Gastroesophageal sphincter (tissue), 4 donors: ENCODE measurements around the gene WDR4. TPM values are rescaled to one million over a fixed set of nuclear protein-coding genes. Genes with fewer than 3 reads are reported as not detected.
"Not testable (repeated sequence)": the region's sequence is repeated elsewhere in the genome, so short reads cannot be mapped to it uniquely, and the experiment has no call there.

ENCODE experiments used
- ATAC-seq: fragments of 150-250 bp; one replicate; pipeline ENCODE4 v1.9.1; 2016; ENCODE audit warnings: mild to moderate bottlenecking, moderate library complexity
- H3K27ac ChIP-seq, 4 donors: fragments of 200-600 bp; sonication (generic) in 3 of 4; 1 replicate in 3 of 4; 2 replicates in 1 of 4; pipeline ENCODE4 v1.5.1; 2016 to 2019
- H3K27me3 ChIP-seq: fragments of 200-600 bp; sonication (generic); one replicate; pipeline ENCODE4 v1.5.1; 2019
- H3K36me3 ChIP-seq, 2 donors: fragments of 200-600 bp; sonication (generic); one replicate each; pipeline ENCODE4 v1.5.1; 2019; ENCODE audit warnings: control low read depth in 1 of 2
- H3K4me1 ChIP-seq, 3 donors: fragments of 200-600 bp; sonication (generic); 1 replicate in 2 of 3; 2 replicates in 1 of 3; pipeline ENCODE4 v1.5.1; 2016 to 2019; ENCODE audit warnings: control low read depth in 2 of 3
- H3K4me3 ChIP-seq, 2 donors: fragments of 200-600 bp; sonication (generic); one replicate each; pipeline ENCODE4 v1.5.1; 2019; ENCODE audit warnings: mild to moderate bottlenecking in 1 of 2, moderate library complexity in 1 of 2
- H3K9me3 ChIP-seq, 3 donors: fragments of 200-600 bp; sonication (generic); one replicate each; pipeline ENCODE4 v1.5.1; 2017 to 2019; ENCODE audit warnings: control low read depth in 2 of 3
- EP300 ChIP-seq: sonication (generic); formaldehyde crosslinking; IDR thresholded peaks from one replicate; pipeline ENCODE4 v1.6.1; 2017; ENCODE audit warnings: antibody characterized with exemption, mild to moderate bottlenecking
- POLR2A ChIP-seq, 2 donors: fragments of 450-650 bp; IDR thresholded peaks; one replicate each; pipeline ENCODE4 v1.6.1; 2017; ENCODE audit warnings: antibody characterized with exemption in 2 of 2, mild to moderate bottlenecking in 2 of 2, moderate library complexity in 1 of 2
- POLR2AphosphoS5 ChIP-seq: sonication (generic); formaldehyde crosslinking; IDR thresholded peaks from one replicate; pipeline ENCODE4 v1.6.1; 2017; ENCODE audit warnings: antibody characterized with exemption
- WGBS, 2 donors: methylation state at CpG; one replicate each; pipeline ENCODE4 v1.1.5; 2018; ENCODE audit warnings: low coverage in 1 of 2; 5-methylcytosine and 5-hydroxymethylcytosine counted together
- total RNA-seq, 4 donors: library from RNA; depleted of rRNA; stranded (reverse); fragments of >200 nt; gene quantifications; one replicate each; pipeline ENCODE4 v1.1.0, GENCODE V29; 2016
- TF ChIP-seq, protein P1 (sequence below), 4 experiments: fragments of 200-600 bp in 2 of 4; fragments of 450-650 bp in 2 of 4; sonication (generic) in 1 of 4; IDR thresholded peaks; one replicate each; pipeline ENCODE4 v1.5.1; 2017 to 2019; ENCODE audit warnings: antibody characterized with exemption in 4 of 4, mild to moderate bottlenecking in 2 of 4, moderate library complexity in 2 of 4

WDR4 gene, protein sequence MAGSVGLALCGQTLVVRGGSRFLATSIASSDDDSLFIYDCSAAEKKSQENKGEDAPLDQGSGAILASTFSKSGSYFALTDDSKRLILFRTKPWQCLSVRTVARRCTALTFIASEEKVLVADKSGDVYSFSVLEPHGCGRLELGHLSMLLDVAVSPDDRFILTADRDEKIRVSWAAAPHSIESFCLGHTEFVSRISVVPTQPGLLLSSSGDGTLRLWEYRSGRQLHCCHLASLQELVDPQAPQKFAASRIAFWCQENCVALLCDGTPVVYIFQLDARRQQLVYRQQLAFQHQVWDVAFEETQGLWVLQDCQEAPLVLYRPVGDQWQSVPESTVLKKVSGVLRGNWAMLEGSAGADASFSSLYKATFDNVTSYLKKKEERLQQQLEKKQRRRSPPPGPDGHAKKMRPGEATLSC
- total RNA-seq: 10 to 100 TPM in 1 of 4 donors, 1 to 10 TPM in 3; 3.9 to 10.0 (median 7.5) TPM

DNA sequence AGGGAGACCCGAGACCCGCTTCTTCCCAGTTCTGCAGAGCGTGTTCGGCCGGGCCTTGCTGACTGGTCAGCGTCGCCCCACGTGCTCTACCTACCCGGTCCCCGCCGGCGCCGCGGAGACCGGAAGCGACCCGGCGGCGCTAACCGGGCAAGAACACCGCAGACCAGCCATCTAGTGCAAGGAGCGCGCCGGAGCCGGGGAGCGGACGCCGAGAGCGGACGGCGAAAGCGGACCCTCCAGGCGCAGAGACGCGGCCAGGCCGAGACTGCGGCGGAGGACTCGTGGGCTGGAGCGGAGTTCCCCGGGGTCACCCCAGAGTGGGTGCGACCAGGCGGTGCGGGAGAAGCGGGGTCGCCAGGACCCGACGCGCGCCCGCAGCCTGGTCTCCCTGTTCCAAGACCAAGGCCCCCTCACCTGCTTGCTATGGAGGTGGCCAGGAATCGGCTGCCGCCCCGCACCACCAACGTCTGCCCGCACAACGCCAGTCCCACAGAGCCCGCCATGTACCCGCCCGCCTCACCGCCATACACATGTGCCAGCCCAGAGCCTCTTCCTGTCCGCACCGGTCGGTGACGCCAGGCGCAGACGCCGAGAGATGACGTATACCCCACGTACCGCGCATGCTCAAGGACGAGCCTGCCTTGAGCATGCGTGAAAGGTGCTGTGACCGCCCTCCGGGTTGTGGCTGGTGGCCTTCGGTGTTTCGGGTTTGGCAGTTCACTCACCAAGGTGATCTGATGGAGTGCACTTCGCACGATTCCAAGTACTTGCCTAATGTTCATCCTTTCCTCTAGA, at the start of gene WDR4:
WDR4 (minus strand) TSS at position 547 of the 795 bp plus-strand sequence; CDS start at position 503, 44 bp downstream.
- peaks cover 0 to 24% of the 10 kb centered on the region in 2 donors for H3K36me3 ChIP-seq
- 0% methylated on average over 15 of the region's 80 CpGs; no CpG with 5 or more reads in 1 of the 2 donors for WGBS, 2 donors

DNA sequence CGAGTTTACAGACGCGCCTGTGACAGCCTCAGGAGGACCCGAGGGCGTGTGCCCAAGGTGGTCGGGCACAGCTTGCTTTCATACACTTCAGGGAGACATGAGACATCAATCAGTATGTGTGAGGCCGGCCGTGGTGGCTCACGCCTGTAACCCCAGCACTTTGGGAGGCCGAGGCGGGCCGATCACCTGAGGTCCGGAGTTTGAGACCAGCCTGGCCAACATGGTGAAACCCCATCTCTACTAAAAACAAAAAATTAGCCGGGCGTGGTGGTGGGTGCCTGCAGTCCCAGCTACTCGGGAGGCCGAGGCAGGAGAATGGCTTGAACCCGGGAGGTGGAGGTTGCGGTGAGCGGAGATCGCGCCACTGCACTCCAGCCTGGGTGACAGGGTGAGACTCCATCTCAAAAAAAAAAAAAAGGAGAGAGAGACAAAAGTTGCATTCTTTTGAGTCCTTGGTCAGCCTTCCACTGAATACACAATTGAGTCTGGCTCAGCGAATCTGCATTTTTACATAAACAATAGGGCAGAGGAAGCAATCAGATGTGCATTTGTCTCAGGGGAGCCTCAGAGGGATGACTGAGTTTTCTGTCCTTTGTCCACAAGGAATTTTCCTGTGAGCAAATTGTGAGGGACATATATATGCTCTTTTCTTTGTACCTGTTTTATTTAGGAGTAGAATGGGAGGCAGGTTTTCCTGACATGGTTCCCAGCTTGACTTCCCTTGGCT, 48.3 kb upstream of the WDR4 start:
- not testable (repeated sequence) for H3K36me3 ChIP-seq, H3K27ac ChIP-seq, ATAC-seq, H3K4me3 ChIP-seq, H3K27me3 ChIP-seq, H3K9me3 ChIP-seq
- peaks cover 0 to 12% (median 0%) of the 10 kb centered on the region in 3 donors for H3K4me1 ChIP-seq
- 88 to 91% methylated on average over 6 to 12 of the region's 23 CpGs for WGBS, 2 donors

More for the DNA sequence above, at the start of gene WDR4:
- peak; percentile 100 for ATAC-seq
- H3K4me3 ChIP-seq: peak within 1 kb of the TSS; percentile 84 to 100
- H3K9me3 ChIP-seq: no peaks in the 10 kb centered on the region
- H3K27ac ChIP-seq: peak within 1 kb of the TSS; percentile 76 to 95 (median 87)
- peaks cover 0 to 27% (median 9%) of the 10 kb centered on the region in 3 donors for H3K4me1 ChIP-seq
- peak; percentile 61 to 66 for TF ChIP-seq POLR2A (IDR thresholded peaks at IDR 0.05)
- TF ChIP-seq POLR2AphosphoS5: peak; percentile 86
- TF ChIP-seq EP300: no peak
- TF ChIP-seq, protein P1, sequence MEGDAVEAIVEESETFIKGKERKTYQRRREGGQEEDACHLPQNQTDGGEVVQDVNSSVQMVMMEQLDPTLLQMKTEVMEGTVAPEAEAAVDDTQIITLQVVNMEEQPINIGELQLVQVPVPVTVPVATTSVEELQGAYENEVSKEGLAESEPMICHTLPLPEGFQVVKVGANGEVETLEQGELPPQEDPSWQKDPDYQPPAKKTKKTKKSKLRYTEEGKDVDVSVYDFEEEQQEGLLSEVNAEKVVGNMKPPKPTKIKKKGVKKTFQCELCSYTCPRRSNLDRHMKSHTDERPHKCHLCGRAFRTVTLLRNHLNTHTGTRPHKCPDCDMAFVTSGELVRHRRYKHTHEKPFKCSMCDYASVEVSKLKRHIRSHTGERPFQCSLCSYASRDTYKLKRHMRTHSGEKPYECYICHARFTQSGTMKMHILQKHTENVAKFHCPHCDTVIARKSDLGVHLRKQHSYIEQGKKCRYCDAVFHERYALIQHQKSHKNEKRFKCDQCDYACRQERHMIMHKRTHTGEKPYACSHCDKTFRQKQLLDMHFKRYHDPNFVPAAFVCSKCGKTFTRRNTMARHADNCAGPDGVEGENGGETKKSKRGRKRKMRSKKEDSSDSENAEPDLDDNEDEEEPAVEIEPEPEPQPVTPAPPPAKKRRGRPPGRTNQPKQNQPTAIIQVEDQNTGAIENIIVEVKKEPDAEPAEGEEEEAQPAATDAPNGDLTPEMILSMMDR (IDR thresholded peaks at IDR 0.05): peak in 1 of 4 experiments; percentile 5
- no peaks in the 10 kb centered on the region for H3K27me3 ChIP-seq

DNA sequence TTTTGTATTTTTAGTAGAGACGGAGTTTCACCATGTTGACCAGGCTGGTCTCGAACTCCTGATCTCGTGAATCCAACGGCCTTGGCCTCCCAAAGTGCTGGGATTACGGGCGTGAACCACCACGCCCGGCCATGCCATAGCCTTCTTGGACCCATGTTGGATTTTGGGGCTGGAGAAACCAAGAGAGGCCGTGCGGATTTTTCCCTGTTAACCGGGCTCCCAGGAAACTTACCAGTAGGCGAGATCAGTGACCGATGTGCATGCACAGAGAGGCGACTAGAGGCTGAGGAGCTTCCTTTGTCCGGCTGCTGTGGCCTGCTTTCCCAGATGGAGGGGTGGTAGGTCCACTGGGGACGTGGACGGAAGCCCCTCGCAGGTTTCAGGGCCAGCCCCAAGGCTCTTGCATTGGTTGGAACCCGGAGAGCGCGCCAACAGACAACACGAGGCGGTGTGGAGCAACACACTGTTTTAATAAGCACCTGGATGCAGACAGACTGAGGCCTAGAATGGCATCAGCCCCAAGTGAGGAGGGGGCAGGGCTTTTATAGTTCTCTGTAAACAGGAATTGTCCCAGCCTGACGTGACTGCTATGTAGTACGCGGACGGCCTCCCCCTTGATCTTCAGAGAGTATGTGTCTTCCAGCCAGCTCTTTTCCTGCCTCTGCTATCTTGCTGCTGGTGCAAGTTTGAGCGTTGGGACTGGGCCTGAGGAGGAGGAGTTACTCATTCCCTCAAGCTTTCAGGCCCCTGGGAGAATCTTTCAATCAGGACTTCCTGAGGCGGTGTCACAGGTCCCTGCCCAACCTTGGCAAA, 46.0 kb upstream of the WDR4 start, which contains the start of gene ERVH48-1:
ERVH48-1 (minus strand) TSS at position 517 of the 813 bp plus-strand sequence. CDS start 6,624 bp downstream, outside the sequence.
- no peaks in the 10 kb centered on the region for H3K36me3 ChIP-seq
- H3K4me1 ChIP-seq: peaks cover 0 to 12% (median 0%) of the 10 kb centered on the region in 3 donors
- H3K27me3 ChIP-seq: no peaks in the 10 kb centered on the region
- ATAC-seq: no peak
- TF ChIP-seq POLR2AphosphoS5 (no peak), EP300 (no peak), POLR2A (IDR thresholded peaks at IDR 0.05) (no peak)
- TF ChIP-seq, protein P1 (IDR thresholded peaks at IDR 0.05): no peak
- H3K27ac ChIP-seq: no peak within 1 kb of the TSS
- H3K4me3 ChIP-seq: no peak within 1 kb of the TSS
- 67 to 87% methylated on average over 6 to 9 of the region's 29 CpGs for WGBS, 2 donors
- H3K9me3 ChIP-seq: no peaks in the 10 kb centered on the region

DNA sequence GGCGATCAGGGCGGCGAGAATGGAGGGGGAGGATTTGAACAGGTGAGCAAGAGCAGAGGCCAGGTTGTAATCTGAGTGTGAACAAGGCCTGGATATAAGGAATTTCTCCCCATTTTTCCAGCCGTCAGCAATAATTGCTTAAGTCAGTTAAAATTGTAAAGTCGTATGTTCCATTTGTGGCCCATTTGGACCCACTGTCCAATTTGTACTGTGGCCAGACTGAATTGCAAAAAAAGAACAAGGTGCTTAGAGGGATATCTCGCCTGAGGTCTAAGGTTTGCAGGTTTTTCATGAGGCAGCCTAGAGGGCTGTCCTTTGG, 45.1 kb upstream of the WDR4 start:
- no peak for ATAC-seq
- TF ChIP-seq, protein P1 (IDR thresholded peaks at IDR 0.05): no peak
- no peak for TF ChIP-seq EP300
- 79 to 82% methylated on average over 5 to 6 of the region's 6 CpGs for WGBS, 2 donors
- Histone ChIP-seq H3K36me3 (no peaks in the 10 kb centered on the region), H3K4me1 (peaks cover 0 to 12% (median 0%) of the 10 kb centered on the region in 3 donors), H3K4me3 (no peak overlapping the region), H3K27ac (peak overlapping the region in 1 of 4 donors; percentile 8), H3K27me3 (no peaks in the 10 kb centered on the region), H3K9me3 (no peaks in the 10 kb centered on the region)
